Right lobe of liver (tissue), 6 donors: ENCODE measurements around the gene UACA. TPM values are rescaled to one million over a fixed set of nuclear protein-coding genes. Genes with fewer than 3 reads are reported as not detected.

ENCODE experiments used
- ATAC-seq, 4 donors: fragments of 200-7000 bp; cut with Tn5 transposase; one replicate each; pipeline ENCODE4 v1.9.1; 2020; ENCODE audit warnings: mild to moderate bottlenecking in 4 of 4, moderate library complexity in 4 of 4
- DNase-seq, 3 donors: peaks; one replicate each; pipeline ENCODE4 v3.0.0-alpha.2; 2020
- H3K27ac ChIP-seq, 3 donors: fragments of 200-600 bp; one replicate each; pipeline ENCODE4 v1.8.0; 2022
- H3K27me3 ChIP-seq, 2 donors: fragments of 200-600 bp; one replicate each; pipeline ENCODE4 v1.8.0; 2022
- H3K36me3 ChIP-seq, 4 donors: fragments of 200-600 bp; sonication (generic) in 1 of 4; one replicate each; pipeline versions ENCODE4 v1.5.1 to v1.8.0; 2017 to 2022; ENCODE audit warnings: control low read depth in 1 of 4
- H3K4me1 ChIP-seq, 4 donors: fragments of 200-600 bp; sonication (generic) in 1 of 4; one replicate each; pipeline versions ENCODE4 v1.5.1 to v1.8.0; 2017 to 2022; ENCODE audit warnings: control low read depth in 1 of 4
- H3K4me3 ChIP-seq, 3 donors: fragments of 200-600 bp; one replicate each; pipeline ENCODE4 v1.8.0; 2022
- H3K9me3 ChIP-seq, 4 donors: fragments of 200-600 bp; sonication (generic) in 1 of 4; one replicate each; pipeline versions ENCODE4 v1.5.1 to v1.8.0; 2017 to 2022; ENCODE audit warnings: control low read depth in 1 of 4
- CTCF ChIP-seq, 4 donors: fragments of 200-600 bp in 3 of 4; fragments of 450-650 bp in 1 of 4; IDR thresholded peaks; one replicate each; pipeline versions ENCODE4 v1.5.1 to v1.8.0; 2016 to 2022; ENCODE audit warnings: antibody characterized with exemption in 4 of 4, mild to moderate bottlenecking in 2 of 4
- POLR2A ChIP-seq: fragments of 450-650 bp; IDR thresholded peaks from one replicate; pipeline ENCODE4 v1.6.1; 2017; ENCODE audit warnings: antibody characterized with exemption, mild to moderate bottlenecking
- WGBS: methylation state at CpG from one replicate; pipeline ENCODE4 v1.1.6; 2018; ENCODE audit warnings: low coverage, low lambda C conversion rate; ENCODE audit not compliant: insufficient coverage; ENCODE audit errors: missing lambda C conversion rate; 5-methylcytosine and 5-hydroxymethylcytosine counted together
- intact Hi-C, 2 donors: fragments of 100-400 bp; cut with DNase I; formaldehyde crosslinking; loops; one replicate each; pipeline versions ENCODE4 v1.11.2 to v1.14.1; 2022
- total RNA-seq, 6 experiments: library from RNA; depleted of rRNA in 2 of 6; stranded (reverse); fragments of >200 nt in 2 of 6; fragmentation: NEBNext Ultra II Directional in 3 of 6; extraction: Animal tissue kit (Norgen Biotek cat#: 25700) in 3 of 6; gene quantifications; one replicate each; pipeline versions ENCODE4 v1.1.0 to v1.2.4, GENCODE V29; 2016 to 2023
- donor health status: DM: no; HTN: yes; CAD: no.
- donor health status: DM: no; HTN: no; CAD: no.
- donor health status: DM: no; HTN: no; CAD: no.
- donor health status: DM: no; HTN: yes; CAD: no.
- donor health status: DM: no; HTN: yes; CAD: no.

UACA gene
- total RNA-seq, 6 experiments from 2014 or later: 10.1 to 22.3 (median 14.4) TPM

- Histone ChIP-seq H3K36me3 (peaks cover 0 to 24% (median 3%) of the 10 kb centered on the region in 4 donors), H3K27ac (no peak overlapping the region), H3K27me3 (no peaks in the 10 kb centered on the region), H3K4me1 (no peaks in the 10 kb centered on the region), H3K9me3 (no peaks in the 10 kb centered on the region), H3K4me3 (no peak overlapping the region)
- TF ChIP-seq CTCF (IDR thresholded peaks at IDR 0.05): no peak
- no peak for TF ChIP-seq POLR2A
- ATAC-seq (no peak), DNase-seq (no peak)
- WGBS: 91% methylated on average over 3 of the region's 3 CpGs
- intact Hi-C loops: no loop called here
Observed at GRCh38 chr15:70659662-70660061, 103.7 kb downstream of the UACA start.

- DNase-seq (no peak), ATAC-seq (no peak)
- Histone ChIP-seq H3K4me1 (no peaks in the 10 kb centered on the region), H3K27ac (no peak overlapping the region), H3K4me3 (no peak overlapping the region), H3K9me3 (no peaks in the 10 kb centered on the region), H3K36me3 (peaks cover 0 to 16% (median 4%) of the 10 kb centered on the region in 4 donors), H3K27me3 (no peaks in the 10 kb centered on the region)
- WGBS: 89% methylated on average over 3 of the region's 3 CpGs
- TF ChIP-seq CTCF (IDR thresholded peaks at IDR 0.05): no peak
- TF ChIP-seq POLR2A: no peak
- intact Hi-C loops: no loop called here
Observed at GRCh38 chr15:70658641-70659040, 104.7 kb downstream of the UACA start.

GRCh38 chr15:70653426-70653825, 109.9 kb downstream of the UACA start:
- DNase-seq (no peak), ATAC-seq (no peak)
- no peaks in the 10 kb centered on the region for H3K9me3 ChIP-seq
- no peaks in the 10 kb centered on the region for H3K4me1 ChIP-seq
- no peaks in the 10 kb centered on the region for H3K27me3 ChIP-seq
- no peak for TF ChIP-seq POLR2A
- no peak for TF ChIP-seq CTCF (IDR thresholded peaks at IDR 0.05)
- peaks cover 0 to 16% (median 4%) of the 10 kb centered on the region in 4 donors for H3K36me3 ChIP-seq
- H3K27ac ChIP-seq: no peak overlapping the region
- WGBS: 92% methylated on average over 4 of the region's 4 CpGs
- H3K4me3 ChIP-seq: no peak overlapping the region
- intact Hi-C loops: no loop called here

- TF ChIP-seq POLR2A (no peak), CTCF (IDR thresholded peaks at IDR 0.05) (no peak)
- no peaks in the 10 kb centered on the region for H3K9me3 ChIP-seq
- no peak for DNase-seq
- WGBS: 100% methylated on average over 2 of the region's 2 CpGs
- peaks cover 0 to 16% (median 4%) of the 10 kb centered on the region in 4 donors for H3K36me3 ChIP-seq
- no peaks in the 10 kb centered on the region for H3K27me3 ChIP-seq
- no peak overlapping the region for H3K4me3 ChIP-seq
- no peak overlapping the region for H3K27ac ChIP-seq
- intact Hi-C loops: no loop called here
- no peak for ATAC-seq
- H3K4me1 ChIP-seq: no peaks in the 10 kb centered on the region
Observed at GRCh38 chr15:70652341-70652740, 111.0 kb downstream of the UACA start.

- intact Hi-C loops: no loop called here
Observed at GRCh38 chr15:70651303-70651845, 112.0 kb downstream of the UACA start.

More at GRCh38 chr15:70651303-70651845, 112.0 kb downstream of the UACA start:
- DNase-seq: no peak
- no peak overlapping the region for H3K4me3 ChIP-seq
- no peak for TF ChIP-seq POLR2A
- no peak for ATAC-seq
- no peak overlapping the region for H3K27ac ChIP-seq
- H3K27me3 ChIP-seq: no peaks in the 10 kb centered on the region
- H3K9me3 ChIP-seq: no peaks in the 10 kb centered on the region
- H3K36me3 ChIP-seq: peaks cover 0 to 10% (median 3%) of the 10 kb centered on the region in 4 donors
- WGBS: 93% methylated on average over 2 of the region's 2 CpGs
- no peaks in the 10 kb centered on the region for H3K4me1 ChIP-seq
